OCI-LY3 (cell line): ENCODE measurements around the gene EEF2K.

Experiments
- CTCF ChIP-seq: fragments of 200-600, 300-600 bp; sonication (generic); IDR thresholded peaks from 2 replicates; pipeline ENCODE4 v1.5.1; 2014; ENCODE audit warnings: antibody characterized with exemption, low read length, low read depth
- EZH2phosphoT487 ChIP-seq: fragments of 200-600 bp; shearing (Covaris generic); IDR thresholded peaks from 2 replicates; pipeline ENCODE4 v1.6.1; 2018; ENCODE audit warnings: antibody characterized with exemption, mixed run types, low read depth

- no peak for TF ChIP-seq CTCF
- no peak for TF ChIP-seq EZH2phosphoT487
Measured at GRCh38 chr16:22320572-22321339, 114.7 kb downstream of the EEF2K start.
